Ovary (tissue), 9 donors: ENCODE results near the gene FBLN7. TPM values are rescaled to one million over a fixed set of nuclear protein-coding genes. Genes with fewer than 3 reads are reported as not detected.

Experiments used
- DNase-seq, 5 donors: peaks; one replicate each; pipeline ENCODE4 v3.0.0-alpha.2; 2019 to 2020
- H3K27ac ChIP-seq, 2 donors: fragments of 200-600 bp; one replicate each; pipeline versions ENCODE4 v1.5.1 to v1.8.0; 2019 to 2022
- H3K27me3 ChIP-seq: fragments of 200-600 bp; one replicate; pipeline ENCODE4 v1.8.0; 2022
- H3K36me3 ChIP-seq: fragments of 200-600 bp; sonication (generic); one replicate; pipeline ENCODE4 v1.5.1; 2019
- H3K4me1 ChIP-seq: one replicate; pipeline ENCODE4 v1.8.1; 2013; ENCODE audit warnings: mild to moderate bottlenecking, moderate library complexity; ENCODE audit not compliant: insufficient read depth
- H3K4me3 ChIP-seq: fragments of 200-600 bp; sonication (generic); one replicate; pipeline ENCODE4 v1.5.1; 2017
- H3K9me3 ChIP-seq, 2 donors: fragments of 200-600 bp in 1 of 2; sonication (generic) in 1 of 2; one replicate each; pipeline versions ENCODE4 v1.5.1 to v1.8.1; 2013 to 2019; ENCODE audit warnings: mild to moderate bottlenecking in 1 of 2, moderate library complexity in 1 of 2
- EP300 ChIP-seq: sonication (generic); formaldehyde crosslinking; IDR thresholded peaks from one replicate; pipeline ENCODE4 v1.6.1; 2017; ENCODE audit warnings: antibody characterized with exemption
- POLR2A ChIP-seq: fragments of 450-650 bp; IDR thresholded peaks from one replicate; pipeline ENCODE4 v1.6.1; 2017; ENCODE audit warnings: antibody characterized with exemption, mild to moderate bottlenecking, moderate library complexity
- WGBS, 3 donors: extraction: QIAGEN DNeasy Blood & Tissue Kit in 1 of 3; methylation state at CpG; one replicate each; pipeline versions ENCODE4 v1.1.5 to v1.1.7; 2013 to 2017; 5-methylcytosine and 5-hydroxymethylcytosine counted together
- intact Hi-C, 4 donors: fragments of 100-400 bp; cut with DNase I; formaldehyde crosslinking; loops; one replicate each; pipeline versions ENCODE4 v1.11.0 to v1.15.1; 2022 to 2023
- polyA plus RNA-seq, 2 donors: library from polyadenylated mRNA; stranded (reverse); fragments of 200-250 nt in 1 of 2; fragments of 350-450 nt in 1 of 2; fragmentation: Illumina TruSeq in 1 of 2; extraction: RNeasy Lipid Tissue Mini Kit (QIAGEN cat#74804) in 1 of 2; gene quantifications; one replicate each; pipeline ENCODE4 v1.2.3, GENCODE V29; 2013 to 2014
- total RNA-seq, 7 donors: library from RNA; depleted of rRNA in 2 of 7; stranded (reverse); fragments of >200 nt in 2 of 7; fragmentation: NEBNext Ultra II Directional in 3 of 7; extraction: Animal tissue kit (Norgen Biotek cat#: 25700) in 3 of 7; gene quantifications; one replicate each; pipeline versions ENCODE4 v1.1.0 to v1.2.4, GENCODE V29; 2016 to 2023
- TF ChIP-seq, protein P1 (sequence below), 3 donors: fragments of 450-650 bp in 2 of 3; fragments of 200-600 bp in 1 of 3; IDR thresholded peaks; one replicate each; pipeline versions ENCODE4 v1.5.1 to v1.8.0; 2016 to 2022; ENCODE audit warnings: antibody characterized with exemption in 3 of 3, mild to moderate bottlenecking in 1 of 3
- donor health status: DM: no; HTN: no; CAD: no; lungs with moderate emphysema.
- donor health status: DM: no; HTN: no; CAD: no.
- donor health status: Bipolar disorder and iron deficiency.
- donor health status: DM: yes; HTN: yes; CAD: no.
- donor health status: DM: no; HTN: no; CAD: no.
- donor health status: DM: yes; HTN: yes; CAD: no.

The FBLN7 gene
- total and polyA plus RNA-seq, 9 donors, result 0.18 to 5.0 (median 1.3) TPM

DNA sequence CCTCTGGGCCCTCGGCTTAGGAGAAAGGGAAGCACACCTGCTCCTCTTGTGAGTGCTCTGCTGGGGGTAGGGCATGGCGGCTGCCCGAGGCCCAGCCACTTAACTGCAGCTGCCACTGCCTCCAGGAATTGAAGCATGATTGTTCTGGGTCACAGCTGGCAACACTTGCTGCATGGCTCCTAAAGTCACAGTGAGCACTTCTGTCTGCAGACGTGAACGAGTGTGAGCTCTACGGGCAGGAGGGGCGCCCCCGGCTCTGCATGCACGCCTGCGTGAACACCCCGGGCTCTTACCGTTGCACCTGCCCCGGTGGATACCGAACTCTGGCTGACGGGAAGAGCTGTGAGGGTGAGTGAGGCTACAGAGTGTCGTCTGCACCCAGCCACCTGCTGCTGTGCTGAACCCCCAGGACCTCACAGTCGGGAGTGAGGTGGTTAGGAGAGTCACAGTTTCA is 44.4 kb downstream of the FBLN7 start:
- no peaks in the 10 kb centered on the region for H3K27me3 ChIP-seq
- 71 to 87% (median 82%) methylated on average over 17 of the region's 17 CpGs for WGBS, 3 donors
- no peaks in the 10 kb centered on the region for H3K4me1 ChIP-seq
- H3K9me3 ChIP-seq, result no peaks in the 10 kb centered on the region
- no peak overlapping the region for H3K4me3 ChIP-seq
- DNase-seq, result no peak
- no peak for TF ChIP-seq POLR2A
- TF ChIP-seq, protein P1, sequence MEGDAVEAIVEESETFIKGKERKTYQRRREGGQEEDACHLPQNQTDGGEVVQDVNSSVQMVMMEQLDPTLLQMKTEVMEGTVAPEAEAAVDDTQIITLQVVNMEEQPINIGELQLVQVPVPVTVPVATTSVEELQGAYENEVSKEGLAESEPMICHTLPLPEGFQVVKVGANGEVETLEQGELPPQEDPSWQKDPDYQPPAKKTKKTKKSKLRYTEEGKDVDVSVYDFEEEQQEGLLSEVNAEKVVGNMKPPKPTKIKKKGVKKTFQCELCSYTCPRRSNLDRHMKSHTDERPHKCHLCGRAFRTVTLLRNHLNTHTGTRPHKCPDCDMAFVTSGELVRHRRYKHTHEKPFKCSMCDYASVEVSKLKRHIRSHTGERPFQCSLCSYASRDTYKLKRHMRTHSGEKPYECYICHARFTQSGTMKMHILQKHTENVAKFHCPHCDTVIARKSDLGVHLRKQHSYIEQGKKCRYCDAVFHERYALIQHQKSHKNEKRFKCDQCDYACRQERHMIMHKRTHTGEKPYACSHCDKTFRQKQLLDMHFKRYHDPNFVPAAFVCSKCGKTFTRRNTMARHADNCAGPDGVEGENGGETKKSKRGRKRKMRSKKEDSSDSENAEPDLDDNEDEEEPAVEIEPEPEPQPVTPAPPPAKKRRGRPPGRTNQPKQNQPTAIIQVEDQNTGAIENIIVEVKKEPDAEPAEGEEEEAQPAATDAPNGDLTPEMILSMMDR (IDR thresholded peaks at IDR 0.05), result no peak
- TF ChIP-seq EP300, result no peak
- H3K36me3 ChIP-seq, result no peaks in the 10 kb centered on the region
- intact Hi-C loops, result no loop called here
- H3K27ac ChIP-seq, result no peak overlapping the region

DNA sequence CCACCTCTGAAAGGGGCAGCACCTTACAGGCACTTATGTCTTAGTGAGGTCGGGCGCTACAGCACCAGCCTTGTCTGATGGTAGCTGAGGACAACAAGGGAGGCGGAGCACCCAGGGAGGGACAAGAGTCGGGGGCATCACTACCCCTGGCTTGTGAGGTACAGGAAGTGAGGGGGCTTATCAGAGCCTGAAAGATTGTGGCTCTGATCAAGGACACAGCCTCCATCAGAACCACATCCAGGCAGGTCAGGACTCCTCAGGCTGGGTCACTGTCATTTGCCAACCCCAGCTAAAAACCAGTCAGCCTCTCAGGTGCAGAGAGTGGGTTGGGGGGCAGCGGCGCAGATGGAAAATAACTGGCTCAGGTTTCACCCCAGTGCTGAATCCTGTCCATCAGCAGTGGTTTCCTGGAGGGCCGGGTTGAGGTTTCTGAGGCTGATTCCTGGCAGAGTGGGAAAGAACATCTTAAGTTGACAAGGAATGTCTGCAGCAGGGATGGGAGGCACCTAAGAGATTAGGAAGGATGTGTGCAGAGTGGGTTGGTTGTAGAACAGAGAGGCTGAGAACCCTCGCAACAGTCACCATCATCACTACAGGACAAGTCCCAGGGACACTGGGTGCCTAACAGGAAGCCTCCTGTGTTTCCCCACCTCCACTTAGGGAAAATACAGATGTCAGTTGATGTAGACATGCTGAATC is 45.3 kb downstream of the FBLN7 start:
- TF ChIP-seq EP300 (no peak), POLR2A (no peak)
- TF ChIP-seq, protein P1 (IDR thresholded peaks at IDR 0.05), result no peak
- H3K9me3 ChIP-seq, result no peaks in the 10 kb centered on the region
- WGBS, 3 donors, result 86 to 92% (median 90%) methylated on average over 8 of the region's 8 CpGs
- no peaks in the 10 kb centered on the region for H3K27me3 ChIP-seq
- no peak overlapping the region for H3K4me3 ChIP-seq
- no peaks in the 10 kb centered on the region for H3K4me1 ChIP-seq
- DNase-seq, result no peak
- no peaks in the 10 kb centered on the region for H3K36me3 ChIP-seq
- H3K27ac ChIP-seq, result no peak overlapping the region
- intact Hi-C loops, result no loop called here

DNA sequence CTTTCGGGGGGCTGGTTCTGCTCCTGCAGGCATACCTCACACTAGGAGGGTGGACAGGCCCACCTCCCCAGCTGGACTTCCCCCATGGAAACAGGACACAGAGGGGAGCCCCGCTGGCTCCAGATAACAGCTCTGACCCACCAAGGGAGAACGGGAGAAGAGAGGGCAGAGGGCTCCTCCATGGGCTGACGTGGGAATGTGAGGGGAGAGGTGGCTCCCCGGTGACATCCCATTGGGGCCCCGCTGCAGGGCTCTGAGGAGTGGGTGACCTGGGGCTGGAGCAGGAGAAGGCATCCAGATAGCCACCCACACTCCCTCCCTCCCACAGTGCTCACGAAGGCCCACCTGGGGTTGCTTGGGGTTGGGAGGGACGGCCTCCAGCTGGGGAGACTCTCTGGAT is 45.9 kb downstream of the FBLN7 start:
- H3K27me3 ChIP-seq, result no peaks in the 10 kb centered on the region
- DNase-seq, result no peak
- H3K36me3 ChIP-seq, result no peaks in the 10 kb centered on the region
- intact Hi-C loops, result no loop called here
- H3K4me3 ChIP-seq, result no peak overlapping the region
- H3K9me3 ChIP-seq, result no peaks in the 10 kb centered on the region
- TF ChIP-seq, protein P1 (IDR thresholded peaks at IDR 0.05), result no peak
- no peak for TF ChIP-seq POLR2A
- no peak for TF ChIP-seq EP300
- WGBS, 3 donors, result 80 to 85% (median 83%) methylated on average over 8 of the region's 8 CpGs
- H3K27ac ChIP-seq, result no peak overlapping the region
- no peaks in the 10 kb centered on the region for H3K4me1 ChIP-seq

DNA sequence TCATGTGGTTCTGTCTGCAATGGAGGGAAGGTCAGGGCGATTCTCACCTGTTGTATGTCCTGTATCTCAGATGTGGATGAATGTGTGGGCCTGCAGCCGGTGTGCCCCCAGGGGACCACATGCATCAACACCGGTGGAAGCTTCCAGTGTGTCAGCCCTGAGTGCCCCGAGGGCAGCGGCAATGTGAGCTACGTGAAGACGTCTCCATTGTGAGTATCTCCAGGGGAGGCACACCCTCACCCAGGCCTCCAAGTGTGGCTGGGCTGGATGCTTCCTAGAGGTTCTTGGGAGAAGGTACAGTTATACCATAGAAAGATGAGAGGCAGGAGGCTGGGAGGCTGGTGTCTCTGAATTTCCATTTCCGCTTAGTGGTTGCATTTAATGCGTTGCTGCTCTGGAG is 46.9 kb downstream of the FBLN7 start:
- Histone ChIP-seq H3K36me3 (no peaks in the 10 kb centered on the region), H3K9me3 (no peaks in the 10 kb centered on the region), H3K4me3 (no peak overlapping the region), H3K27ac (no peak overlapping the region), H3K4me1 (no peaks in the 10 kb centered on the region), H3K27me3 (no peaks in the 10 kb centered on the region)
- no peak for DNase-seq
- no peak for TF ChIP-seq EP300
- TF ChIP-seq, protein P1 (IDR thresholded peaks at IDR 0.05), result no peak
- TF ChIP-seq POLR2A, result no peak
- 81 to 95% (median 89%) methylated on average over 9 of the region's 9 CpGs for whole genome bisulfite sequencing, 3 donors
- intact Hi-C loops, result no loop called here
